ENCODE data around the gene EIF5B. TPM values are rescaled to one million over a fixed set of nuclear protein-coding genes. Genes with fewer than 3 reads are reported as not detected.

Gene EIF5B
- total and polyA plus RNA-seq, 2 of the 8 experiments (the other 6 are each of a cell fraction or from before 2014, with no cell fraction given) = 10.7 to 64.5 TPM

DNA sequence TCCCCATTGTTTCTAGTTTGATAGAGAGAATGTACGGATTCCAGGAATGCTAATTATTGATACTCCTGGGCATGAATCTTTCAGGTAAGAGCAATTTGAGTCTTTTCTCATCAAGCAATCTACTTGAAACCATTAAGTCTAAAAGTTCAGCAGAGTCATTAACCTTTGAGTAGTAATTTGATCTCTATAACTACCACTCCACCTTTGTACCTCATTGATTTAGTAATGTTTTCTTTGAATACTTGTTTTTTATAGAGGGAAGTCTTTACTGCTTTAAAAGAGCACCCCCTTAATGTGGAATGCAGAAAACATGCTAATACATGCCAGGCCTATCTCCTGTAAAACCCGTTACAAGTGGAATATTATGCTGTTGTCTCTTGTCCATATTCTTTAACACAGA, 45.0 kb downstream of the EIF5B start:
- no peak overlapping the region for H3K14ac ChIP-seq (ENCODE audit: insufficient read length)
- FAIRE-seq (no peak), DNase-seq (ENCODE audit: low read depth in 1 of 2, low spot score in 2 of 2) (no peak)
- H3K79me2 ChIP-seq (ENCODE audit: control insufficient read depth in 1 of 2, insufficient read depth in 2 of 2, low read length in 2 of 2) = 0 out of 4 replicates have a peak, but pooled peaks cover 0 to 2% of the 10 kb centered on the region in 2 experiments
- no peak overlapping the region for H3K56ac ChIP-seq (replicated peaks; ENCODE audit: insufficient read length, low read depth, low read length)
- H2BK5ac ChIP-seq (ENCODE audit: low read depth, low read length) = no peak overlapping the region
- POLR2A ChIA-PET (ENCODE audit: partially characterized antibody) = no interaction called here
- no peak overlapping the region for H4K91ac ChIP-seq (replicated peaks; ENCODE audit: insufficient read length, low read length)
- no peak overlapping the region for H3K27ac ChIP-seq (ENCODE audit: low read depth, low read length)
- no peak overlapping the region for H2BK15ac ChIP-seq (ENCODE audit: low read length)
- no peaks in the 10 kb centered on the region for H3K27me3 ChIP-seq (replicated peaks in 1 of 4; ENCODE audit: control insufficient read depth in 3 of 4, extremely low read depth in 1 of 4, insufficient read depth in 3 of 4, low read length in 3 of 4)
- no peaks in the 10 kb centered on the region for H3K4me1 ChIP-seq (replicated peaks in 1 of 4; ENCODE audit: control insufficient read depth in 3 of 4, insufficient read depth in 4 of 4, low read length in 3 of 4)
- H3K79me1 ChIP-seq (ENCODE audit: low read depth, low read length) = 0 out of 2 replicates have a peak, but pooled peaks cover 2% of the 10 kb centered on the region
- H3K23me2 ChIP-seq (ENCODE audit: low read depth, low read length) = no peaks in the 10 kb centered on the region; the same call in 1 of the 2 replicates
- peaks cover 2 to 53% (median 26%) of the 10 kb centered on the region in 4 experiments; a peak in 6 of 8 replicates for H3K36me3 ChIP-seq (ENCODE audit: control insufficient read depth in 2 of 4, insufficient read depth in 4 of 4, low read length in 3 of 4)
- no peak overlapping the region for H2AFZ ChIP-seq (ENCODE audit: low read length)
- H2BK12ac ChIP-seq (ENCODE audit: low read depth, low read length) = no peak overlapping the region
- H2BK20ac ChIP-seq (ENCODE audit: low read length) = no peak overlapping the region
- H3K23ac ChIP-seq (ENCODE audit: insufficient read length) = no peak overlapping the region
- no peak overlapping the region for H2BK120ac ChIP-seq (replicated peaks; ENCODE audit: low read depth, low read length)
- H4K8ac ChIP-seq (ENCODE audit: extremely low read depth, insufficient read depth, low read length) = no peak overlapping the region
- H4K20me1 ChIP-seq (replicated peaks in 1 of 2; ENCODE audit: control insufficient read depth in 1 of 2, insufficient read depth in 2 of 2, low read length in 2 of 2) = no peaks in the 10 kb centered on the region
- no peaks in the 10 kb centered on the region for H3K9me3 ChIP-seq (ENCODE audit: insufficient read depth in 2 of 2, low read depth in 1 of 2, low read length in 1 of 2)
- H3K18ac ChIP-seq (ENCODE audit: extremely low read depth, low read length) = no peak overlapping the region
- no peak overlapping the region for H3K4me2 ChIP-seq (ENCODE audit: insufficient read depth in 1 of 2, low read depth in 2 of 2, low read length in 2 of 2)
- 79% methylated on average over 2 of the region's 2 CpGs; no CpG with 5 or more reads in 1 of the 2 experiments for WGBS, 2 experiments (ENCODE audit: extremely low coverage in 1 of 2, insufficient coverage in 1 of 2, insufficient read length in 1 of 2, insufficient replicate concordance in 2 of 2, low coverage in 1 of 2, low lambda C conversion rate in 2 of 2, missing lambda C conversion rate in 1 of 2)
- H3K4ac ChIP-seq (replicated peaks; ENCODE audit: insufficient read length, low read depth, low read length) = no peak overlapping the region
- no peak overlapping the region for H2AK5ac ChIP-seq (ENCODE audit: low read depth, low read length)
- CTCF ChIA-PET (ENCODE audit: partially characterized antibody) = interaction anchor here (0.6 to 1.2 kb wide), 2 partner anchors 17 to 382 kb away, joined by 3 read pairs; no protein-coding TSS in a partner anchor
- H4K5ac ChIP-seq (ENCODE audit: insufficient read length, low read depth, low read length) = no peak overlapping the region
- no peak overlapping the region for H3K9ac ChIP-seq (replicated peaks in 1 of 4; ENCODE audit: extremely low read depth in 1 of 4, low read depth in 3 of 4, low read length in 3 of 4)
- H3K4me3 ChIP-seq (ENCODE audit: extremely low read depth in 1 of 4, insufficient read depth in 2 of 4, low read depth in 3 of 4, low read length in 4 of 4) = no peak overlapping the region
- TF ChIP-seq CEBPB (IDR thresholded peaks at IDR 0.05; ENCODE audit: low read depth, low read length) = no peak
- no peak for TF ChIP-seq RAD21 (IDR thresholded peaks at IDR 0.05 in 1 of 2, conservative IDR thresholded peaks at IDR 0.05 in 1 of 2; ENCODE audit: low read depth in 2 of 2, low read length in 2 of 2)
- no peak for TF ChIP-seq SUZ12 (IDR thresholded peaks at IDR 0.05; ENCODE audit: low read length)
- no peak for TF ChIP-seq HDAC2 (IDR thresholded peaks at IDR 0.05; ENCODE audit: borderline replicate concordance in 1 of 2, low read depth in 2 of 2, low read length in 2 of 2)
- TF ChIP-seq SIRT6 (IDR thresholded peaks at IDR 0.05; ENCODE audit: low read length) = no peak
- TF ChIP-seq TAF7 (optimal IDR thresholded peaks at IDR 0.05; ENCODE audit: borderline replicate concordance, low read depth, low read length) = no peak
- no peak for TF ChIP-seq GABPA (IDR thresholded peaks at IDR 0.05; ENCODE audit: borderline replicate concordance, insufficient read depth, low read length)
- TF ChIP-seq CTBP2 (IDR thresholded peaks at IDR 0.05; ENCODE audit: borderline replicate concordance, insufficient read depth, insufficient read length, low read length) = no peak
- TF ChIP-seq BCL11A (IDR thresholded peaks at IDR 0.05; ENCODE audit: low read depth in 2 of 2, low read length in 2 of 2) = no peak
- no peak for TF ChIP-seq TAF1 (IDR thresholded peaks at IDR 0.05; ENCODE audit: low read depth, low read length)
- TF ChIP-seq KDM5A (IDR thresholded peaks at IDR 0.05; ENCODE audit: low read length) = no peak
- TF ChIP-seq FOSL1 (IDR thresholded peaks at IDR 0.05; ENCODE audit: insufficient read depth, low read depth, low read length) = no peak
- no peak for TF ChIP-seq POLR2AphosphoS5 (IDR thresholded peaks at IDR 0.05; ENCODE audit: low read depth, low read length)
- no peak for TF ChIP-seq MAFK (IDR thresholded peaks at IDR 0.05; ENCODE audit: low read depth, low read length)

Measured in H1 (cell line).